HG02870 (cell line): Measurements from ENCODE around the gene FRMD3.
A peak's percentile ranks its signal among the peaks of the same experiment; 100 is the strongest.

ENCODE experiments used
- ATAC-seq: cut with Tn5 transposase; IDR thresholded peaks from one replicate; pipeline ENCODE4 v1.9.1; 2021; ENCODE audit warnings: mild to moderate bottlenecking, moderate library complexity; ENCODE audit not compliant: unreplicated experiment

FRMD3 gene

GRCh38 chr9:83242066-83242465, 296.1 kb downstream of the FRMD3 start:
- no peak for ATAC-seq

GRCh38 chr9:83240671-83241070, 297.5 kb downstream of the FRMD3 start:
- no peak for ATAC-seq

- no peak for ATAC-seq
Observed at GRCh38 chr9:83239747-83240146, 298.5 kb downstream of the FRMD3 start.

GRCh38 chr9:83238871-83239640, 299.1 kb downstream of the FRMD3 start:
- no peak for ATAC-seq

- ATAC-seq: no peak
Observed at GRCh38 chr9:83236029-83236696, 302.0 kb downstream of the FRMD3 start.

- ATAC-seq: no peak
Observed at GRCh38 chr9:83235526-83235925, 302.7 kb downstream of the FRMD3 start.

GRCh38 chr9:83234541-83234940, 303.7 kb downstream of the FRMD3 start:
- ATAC-seq: no peak

- ATAC-seq: no peak
Observed at GRCh38 chr9:83233647-83234046, 304.6 kb downstream of the FRMD3 start.

GRCh38 chr9:83231039-83231438, 307.2 kb downstream of the FRMD3 start:
- no peak for ATAC-seq

GRCh38 chr9:83220730-83221129, 317.5 kb downstream of the FRMD3 start:
- ATAC-seq: peak; percentile 100

- ATAC-seq: no peak
Observed at GRCh38 chr9:83219924-83220438, 318.2 kb downstream of the FRMD3 start.

GRCh38 chr9:83219154-83219923, 318.9 kb downstream of the FRMD3 start:
- ATAC-seq: no peak

- ATAC-seq: no peak
Observed at GRCh38 chr9:83218411-83219090, 319.6 kb downstream of the FRMD3 start.

GRCh38 chr9:83209188-83209731, 328.9 kb downstream of the FRMD3 start:
- ATAC-seq: no peak

GRCh38 chr9:83208065-83208850, 329.9 kb downstream of the FRMD3 start:
- no peak for ATAC-seq

GRCh38 chr9:83204047-83204446, 334.2 kb downstream of the FRMD3 start:
- no peak for ATAC-seq

GRCh38 chr9:83200531-83200930, 337.7 kb downstream of the FRMD3 start:
- ATAC-seq: no peak

GRCh38 chr9:83199832-83200231, 338.4 kb downstream of the FRMD3 start:
- ATAC-seq: no peak

GRCh38 chr9:83199240-83199639, 339.0 kb downstream of the FRMD3 start:
- no peak for ATAC-seq

- no peak for ATAC-seq
Observed at GRCh38 chr9:83198371-83198770, 339.8 kb downstream of the FRMD3 start.
